A673 (cell line): ENCODE data around the gene C20orf202. TPM values are rescaled to one million over a fixed set of nuclear protein-coding genes. Genes with fewer than 3 reads are reported as not detected.

Experiments
- BruUV-seq: library from RNA; stranded (reverse); fragments of 400-500 nt; replicated peaks from 2 replicates; lab custom pipeline; 2021; lab: Mats Ljungman, UMichigan
- CTCF ChIA-PET: fragments of 300-600 bp; sonication (Branson Sonifier 250); formaldehyde crosslinking; loops from one replicate; lab custom pipeline; 2022; ENCODE audit warnings: antibody characterized with exemption; lab: Charles Lee
- POLR2A ChIA-PET: fragments of 300-600 bp; sonication (Branson Sonifier 250); formaldehyde crosslinking; loops from one replicate; lab custom pipeline; 2022; ENCODE audit warnings: antibody characterized with exemption; ENCODE audit not compliant: low non-redundant PET; lab: Charles Lee
- DNase-seq: peaks from one replicate; pipeline ENCODE4 v3.0.0-alpha.2; 2015; ENCODE audit warnings: low spot score
- H3K27ac ChIP-seq: fragments of 200-600 bp; sonication (generic); 2 replicates; pipeline ENCODE4 v1.5.1; 2016; ENCODE audit warnings: mixed run types, low read depth, mild to moderate bottlenecking, mixed read lengths, antibody characterized with exemption, low read length; ENCODE audit not compliant: poor library complexity, severe bottlenecking
- H3K27me3 ChIP-seq: fragments of 200-600 bp; sonication (generic); replicated peaks from 2 replicates; pipeline ENCODE4 v1.6.1; 2017; ENCODE audit warnings: mixed run types, low read depth, mild to moderate bottlenecking, mixed read lengths, antibody characterized with exemption, low read length; ENCODE audit not compliant: insufficient read depth, poor library complexity
- H3K36me3 ChIP-seq: fragments of 200-600 bp; sonication (generic); 2 replicates; pipeline ENCODE4 v1.6.1; 2016; ENCODE audit warnings: mixed run types, mild to moderate bottlenecking, mixed read lengths, antibody characterized with exemption, low read length; ENCODE audit not compliant: insufficient read depth, poor library complexity, severe bottlenecking
- H3K4me1 ChIP-seq: fragments of 200-600 bp; sonication (generic); 2 replicates; pipeline ENCODE4 v1.6.1; 2017; ENCODE audit warnings: mixed run types, mild to moderate bottlenecking, mixed read lengths, antibody characterized with exemption, low read length; ENCODE audit not compliant: insufficient read depth, poor library complexity, severe bottlenecking
- H3K4me3 ChIP-seq: fragments of 200-600 bp; sonication (generic); 2 replicates; pipeline ENCODE4 v1.5.1; 2016; ENCODE audit warnings: low read depth, mixed run types, mild to moderate bottlenecking, mixed read lengths, low read length; ENCODE audit not compliant: poor library complexity, severe bottlenecking
- H3K9me3 ChIP-seq: fragments of 200-600 bp; sonication (generic); 2 replicates; pipeline ENCODE4 v1.6.1; 2016; ENCODE audit warnings: mixed run types, low read depth, mild to moderate bottlenecking, mixed read lengths, antibody characterized with exemption, low read length; ENCODE audit not compliant: poor library complexity, severe bottlenecking
- CTCF ChIP-seq: fragments of 300-800, 200-600 bp; sonication (generic); conservative IDR thresholded peaks from 2 replicates; pipeline ENCODE4 v1.5.1; 2017; ENCODE audit warnings: low read depth, mild to moderate bottlenecking, antibody characterized with exemption, low read length, moderate library complexity, mixed read lengths
- EZH2 ChIP-seq: fragments of 200-600 bp; sonication (generic); IDR thresholded peaks from 2 replicates; pipeline ENCODE4 v1.6.1; 2017; ENCODE audit warnings: borderline replicate concordance, low read depth, mild to moderate bottlenecking, mixed read lengths, antibody characterized with exemption, low read length; ENCODE audit not compliant: poor library complexity, severe bottlenecking
- intact Hi-C: fragments of 100-400 bp; cut with micrococcal nuclease; formaldehyde crosslinking; loops from one replicate; pipeline ENCODE4 v1.10.0; 2022; ENCODE audit not compliant: unreplicated experiment
- total RNA-seq: library from RNA; stranded (reverse); gene quantifications from 2 replicates; pipeline ENCODE4 v1.2.3, GENCODE V29; 2021

C20orf202 gene
- total RNA-seq, 1 experiment from 2014 or later: not detected

DNA sequence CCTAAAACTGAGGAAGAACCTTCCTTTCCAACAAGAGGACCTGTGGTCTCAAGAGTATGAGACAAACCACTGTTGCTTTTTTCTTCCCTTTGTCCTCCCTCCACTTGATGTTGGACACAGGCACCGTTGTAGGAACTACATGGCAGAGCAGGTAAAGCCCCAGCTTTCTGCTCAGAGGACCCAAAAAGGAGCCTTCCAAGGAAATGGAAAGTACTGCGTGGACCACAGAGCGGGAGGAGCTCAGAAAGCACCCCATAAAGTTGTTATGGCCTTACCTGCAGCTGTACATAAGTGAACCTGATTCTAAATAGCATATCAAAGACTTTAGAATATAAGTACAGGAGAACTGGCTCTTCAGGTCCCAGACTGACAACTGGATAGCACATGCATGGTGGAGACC lies 47.9 kb upstream of the C20orf202 start:
- CTCF ChIA-PET: no interaction called here
- POLR2A ChIA-PET: no interaction called here
- intact Hi-C loops: no loop called here
- H3K4me3 ChIP-seq: no peak overlapping the region
- H3K27me3 ChIP-seq: no peaks in the 10 kb centered on the region
- H3K36me3 ChIP-seq: peaks cover 4% of the 10 kb centered on the region
- no TSS peak for BruUV-seq
- no peaks in the 10 kb centered on the region for H3K4me1 ChIP-seq
- no peak for TF ChIP-seq CTCF
- no peak for TF ChIP-seq EZH2
- DNase-seq: no peak
- no peaks in the 10 kb centered on the region for H3K9me3 ChIP-seq
- H3K27ac ChIP-seq: no peak overlapping the region

DNA sequence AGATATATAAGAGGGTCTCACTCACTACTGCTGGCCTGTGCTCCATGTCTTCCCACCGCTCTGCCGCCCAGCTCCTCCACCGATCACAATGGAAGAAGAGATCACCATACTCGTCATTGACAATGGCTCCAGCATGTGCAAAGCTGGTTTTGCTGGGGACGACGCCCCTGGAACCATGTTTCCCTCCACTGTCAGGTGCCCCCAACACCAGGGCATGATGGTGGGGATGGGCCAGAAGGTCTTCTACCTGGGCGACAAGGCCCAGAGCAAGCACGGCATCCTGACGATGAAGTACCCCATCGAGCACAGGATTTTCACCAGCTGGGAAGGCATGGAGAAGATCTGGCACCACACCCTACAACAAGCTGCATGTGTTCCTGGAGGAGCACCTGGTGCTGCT lies 42.8 kb upstream of the C20orf202 start:
- intact Hi-C loops: no loop called here
- Histone ChIP-seq H3K4me3 (no peak overlapping the region), H3K27me3 (no peaks in the 10 kb centered on the region), H3K4me1 (no peaks in the 10 kb centered on the region), H3K36me3 (peaks cover 17% of the 10 kb centered on the region), H3K27ac (no peak overlapping the region), H3K9me3 (no peaks in the 10 kb centered on the region)
- no TSS peak for BruUV-seq
- ChIA-PET CTCF (no interaction called here), POLR2A (no interaction called here)
- TF ChIP-seq EZH2 (no peak), CTCF (no peak)
- DNase-seq: no peak

DNA sequence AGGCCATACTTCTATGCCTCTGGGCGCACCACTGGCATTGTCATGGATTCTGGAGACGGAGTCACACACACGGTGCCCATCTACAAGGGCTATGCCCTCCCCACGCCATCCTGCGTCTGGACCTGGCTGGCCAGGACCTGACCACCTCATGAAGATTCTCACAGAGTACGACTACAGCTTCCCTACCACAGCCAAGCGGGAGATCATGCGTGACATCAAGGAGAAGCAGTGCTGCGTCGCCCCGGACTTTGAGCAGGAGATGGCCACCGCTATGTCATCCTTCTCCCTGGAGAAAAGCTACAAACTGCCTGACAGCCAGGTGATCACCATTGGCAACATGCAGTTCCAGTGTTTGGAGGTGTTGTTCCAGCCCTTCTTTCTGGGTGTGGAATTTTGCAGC lies 42.3 kb upstream of the C20orf202 start:
- TF ChIP-seq CTCF (no peak), EZH2 (no peak)
- POLR2A ChIA-PET: no interaction called here
- intact Hi-C loops: no loop called here
- no peaks in the 10 kb centered on the region for H3K9me3 ChIP-seq
- peaks cover 22% of the 10 kb centered on the region for H3K36me3 ChIP-seq
- no peak for DNase-seq
- H3K4me1 ChIP-seq: no peaks in the 10 kb centered on the region
- CTCF ChIA-PET: no interaction called here
- H3K4me3 ChIP-seq: no peak overlapping the region
- H3K27me3 ChIP-seq: no peaks in the 10 kb centered on the region
- BruUV-seq: no TSS peak
- H3K27ac ChIP-seq: no peak overlapping the region
